NCI-H1436 treated with DMSO at 0.1 percent for 48 hours (cell line): Measurements from ENCODE around the gene ST7.
"Not testable (repeated sequence)": the region's sequence is repeated elsewhere in the genome, so short reads cannot be mapped to it uniquely, and the experiment has no call there.

Experiments used
- DNase-seq: peaks from one replicate; lab custom pipeline; 2025; lab: John Stamatoyannopoulos, UW

ST7 gene, protein sequence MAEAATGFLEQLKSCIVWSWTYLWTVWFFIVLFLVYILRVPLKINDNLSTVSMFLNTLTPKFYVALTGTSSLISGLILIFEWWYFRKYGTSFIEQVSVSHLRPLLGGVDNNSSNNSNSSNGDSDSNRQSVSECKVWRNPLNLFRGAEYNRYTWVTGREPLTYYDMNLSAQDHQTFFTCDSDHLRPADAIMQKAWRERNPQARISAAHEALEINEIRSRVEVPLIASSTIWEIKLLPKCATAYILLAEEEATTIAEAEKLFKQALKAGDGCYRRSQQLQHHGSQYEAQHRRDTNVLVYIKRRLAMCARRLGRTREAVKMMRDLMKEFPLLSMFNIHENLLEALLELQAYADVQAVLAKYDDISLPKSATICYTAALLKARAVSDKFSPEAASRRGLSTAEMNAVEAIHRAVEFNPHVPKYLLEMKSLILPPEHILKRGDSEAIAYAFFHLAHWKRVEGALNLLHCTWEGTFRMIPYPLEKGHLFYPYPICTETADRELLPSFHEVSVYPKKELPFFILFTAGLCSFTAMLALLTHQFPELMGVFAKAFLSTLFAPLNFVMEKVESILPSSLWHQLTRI

DNA sequence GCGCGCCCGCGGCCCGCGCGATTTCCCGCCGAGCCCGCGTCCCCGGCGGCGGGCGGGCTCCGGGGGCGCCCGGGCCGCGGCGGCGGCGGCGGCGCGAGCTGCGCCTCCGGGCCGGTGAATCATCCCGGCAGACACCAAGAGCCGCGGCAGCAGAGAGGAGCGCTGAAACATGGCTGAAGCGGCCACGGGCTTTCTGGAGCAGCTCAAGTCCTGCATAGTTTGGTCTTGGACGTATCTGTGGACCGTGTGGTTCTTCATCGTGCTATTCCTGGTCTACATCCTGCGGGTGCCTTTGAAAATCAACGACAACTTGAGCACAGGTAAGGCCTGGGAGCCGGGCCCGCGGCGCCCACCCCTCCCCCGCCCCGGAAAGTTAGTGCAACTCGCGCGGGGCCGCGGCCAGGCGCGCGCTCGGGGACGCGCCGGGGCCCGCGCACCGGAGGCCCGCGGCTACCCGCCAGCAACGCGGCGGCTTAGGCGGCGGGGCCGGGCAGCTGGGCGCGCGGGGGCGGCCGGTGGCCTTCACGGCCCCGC is at the start of gene ST7:
Gene ST7, plus strand, starts transcription at position 130 of the 534 bp plus-strand sequence. Its CDS starts 40 bp downstream, at position 170.
- DNase-seq, result no peak

GRCh38 chr7:116906391-116906790 is 46.9 kb upstream of the ST7 start:
- no peak for DNase-seq

DNA sequence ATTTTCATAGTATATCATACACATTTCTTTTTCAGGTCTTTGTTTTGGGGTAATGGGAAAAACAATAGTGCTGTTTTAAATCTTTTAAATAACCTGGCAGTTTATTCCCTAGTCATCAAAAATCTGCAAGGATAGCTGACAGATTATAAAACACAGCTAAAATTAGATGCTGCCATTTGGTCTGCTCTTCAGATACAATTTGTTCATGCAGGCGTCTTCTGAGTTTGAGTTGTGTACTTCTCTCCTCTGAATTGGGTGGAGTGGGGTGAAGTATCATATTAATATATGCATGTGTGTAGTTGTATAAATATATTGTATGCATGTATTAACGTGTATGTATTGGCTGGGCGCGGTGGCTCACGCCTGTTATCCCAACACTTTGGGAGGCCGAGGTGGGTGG is 42.9 kb upstream of the ST7 start:
- no peak for DNase-seq

DNA sequence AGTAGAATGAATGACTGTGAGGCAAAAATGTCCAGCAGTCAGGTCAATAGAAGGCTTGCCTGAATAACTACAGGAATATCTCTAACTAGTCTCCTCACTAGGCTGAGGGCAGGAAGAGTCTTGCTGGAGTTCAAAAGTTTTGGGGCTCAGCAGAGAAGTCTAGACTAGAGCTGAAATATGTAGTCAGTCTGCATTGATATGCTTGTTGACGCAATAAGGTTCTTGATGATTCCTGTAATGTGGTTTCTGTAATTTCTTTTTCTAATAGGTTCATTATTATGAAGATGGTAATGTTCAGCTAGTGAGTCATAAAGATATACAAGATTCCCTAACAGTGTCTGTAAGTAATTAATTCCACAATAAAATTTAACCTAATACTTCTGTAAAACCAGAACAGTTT is 41.5 kb upstream of the ST7 start:
- DNase-seq, result no peak

GRCh38 chr7:116912269-116912909 is 40.9 kb upstream of the ST7 start:
- no peak for DNase-seq

GRCh38 chr7:116918704-116919103 is 34.6 kb upstream of the ST7 start:
- DNase-seq, result no peak

GRCh38 chr7:116920359-116920758 is 32.9 kb upstream of the ST7 start:
- DNase-seq, result no peak

DNA sequence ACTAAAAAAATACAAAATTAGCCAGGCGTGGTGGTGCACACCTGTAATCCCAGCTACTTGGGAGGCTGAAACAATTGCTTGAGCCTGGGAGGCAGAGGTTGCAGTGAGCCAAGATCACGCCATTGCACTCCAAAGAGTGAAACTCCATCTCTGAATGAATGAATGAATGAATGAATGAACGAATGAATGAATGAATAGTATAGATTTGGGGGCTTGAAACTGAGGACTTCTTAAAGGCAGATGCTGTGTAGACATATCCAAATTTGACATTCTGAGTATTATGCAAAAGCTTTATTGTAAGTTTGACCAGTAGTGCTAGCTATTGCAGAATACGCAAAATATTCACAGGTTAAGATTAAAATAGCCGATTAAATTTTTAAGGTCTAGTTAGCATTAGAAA is 30.8 kb upstream of the ST7 start:
- no peak for DNase-seq

DNA sequence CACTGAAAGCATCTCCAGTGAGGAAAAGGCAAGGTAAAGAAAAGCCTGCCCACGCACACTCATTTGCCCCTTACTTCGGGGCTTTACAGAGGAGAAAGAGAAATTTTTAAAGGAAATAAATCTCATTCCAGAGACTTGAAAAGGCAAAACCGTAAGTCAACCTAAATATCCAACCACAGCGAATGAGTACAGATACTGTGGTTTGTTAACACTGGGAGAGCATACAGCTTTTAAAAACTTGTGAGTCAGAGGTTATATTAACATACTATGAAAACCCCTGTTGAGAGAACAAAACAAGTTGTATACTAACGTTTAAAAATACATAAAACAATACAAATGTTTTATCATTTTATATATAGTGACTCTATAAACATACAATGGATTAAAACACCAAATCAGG is 28.6 kb upstream of the ST7 start:
- DNase-seq, result no peak

DNA sequence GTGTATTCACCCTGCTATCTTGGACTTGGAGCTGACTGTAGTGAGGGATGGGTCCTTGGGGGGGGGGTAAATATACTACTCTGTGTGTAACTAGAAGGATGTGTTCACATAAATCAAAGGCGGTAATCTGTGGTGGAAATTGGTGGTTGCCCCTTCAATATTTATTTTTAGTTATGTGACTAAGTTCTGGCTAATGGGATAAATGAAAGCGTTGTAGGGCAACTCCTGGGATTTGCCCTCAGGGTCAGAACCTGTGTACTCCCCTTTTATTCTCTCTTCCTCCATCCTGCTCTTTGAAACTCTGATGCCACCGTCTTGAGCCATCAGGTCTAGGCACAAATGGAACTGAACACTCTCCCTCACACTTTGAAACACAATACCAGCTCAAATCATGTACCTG is 24.3 kb upstream of the ST7 start:
- no peak for DNase-seq

DNA sequence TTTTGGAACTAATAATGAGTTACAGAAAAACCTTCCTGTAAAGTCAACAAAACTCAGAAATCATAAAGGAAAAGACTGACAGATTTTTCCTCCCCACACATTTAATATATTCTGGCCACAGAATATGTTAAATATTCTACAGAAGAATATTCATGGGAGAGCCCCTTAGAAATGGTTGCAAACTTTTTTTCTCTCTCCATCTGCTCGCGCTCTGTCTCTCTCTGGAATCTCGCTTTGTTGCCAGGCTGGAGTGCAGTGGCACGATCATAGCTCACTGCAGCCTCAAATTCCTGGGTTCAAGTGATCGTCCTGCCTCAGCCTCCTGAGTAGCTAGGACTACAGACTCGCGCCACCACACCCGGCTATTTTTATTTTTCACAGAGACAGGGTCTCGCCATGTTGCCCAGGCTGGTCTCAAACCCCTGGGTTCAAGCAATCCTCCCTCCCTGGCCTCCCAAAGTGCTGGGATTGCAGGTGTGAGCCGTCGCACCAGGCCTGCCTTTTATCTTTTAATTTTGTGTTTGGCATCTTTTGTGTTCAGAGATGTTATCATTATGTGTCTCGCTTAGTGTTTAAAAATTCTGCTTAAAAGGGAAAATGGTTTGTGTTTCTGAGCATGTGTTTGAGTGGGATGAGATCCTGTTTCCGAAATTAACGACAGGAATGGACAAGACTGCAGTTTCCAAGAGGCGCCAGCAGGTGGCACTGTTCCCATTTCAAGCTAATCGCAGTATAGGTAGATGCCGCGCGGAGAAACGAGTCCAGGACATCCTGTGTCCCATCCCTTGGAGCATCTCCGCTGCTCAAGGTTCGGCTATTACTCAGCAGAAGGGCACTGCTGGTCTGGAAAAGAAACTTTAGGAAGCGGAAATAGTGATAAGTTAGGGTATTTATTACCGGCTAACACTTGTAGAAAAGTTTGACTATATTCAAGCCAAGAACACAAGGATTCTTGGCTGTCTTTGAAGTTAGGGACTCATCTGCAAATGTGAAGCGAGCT is 23.1 kb upstream of the ST7 start:
- DNase-seq, result peak; percentile 40

- no peak for DNase-seq
Measured at GRCh38 chr7:116932566-116932965, 20.7 kb upstream of the ST7 start.

- DNase-seq, result no peak
Measured at GRCh38 chr7:116933465-116933864, 19.8 kb upstream of the ST7 start.

DNA sequence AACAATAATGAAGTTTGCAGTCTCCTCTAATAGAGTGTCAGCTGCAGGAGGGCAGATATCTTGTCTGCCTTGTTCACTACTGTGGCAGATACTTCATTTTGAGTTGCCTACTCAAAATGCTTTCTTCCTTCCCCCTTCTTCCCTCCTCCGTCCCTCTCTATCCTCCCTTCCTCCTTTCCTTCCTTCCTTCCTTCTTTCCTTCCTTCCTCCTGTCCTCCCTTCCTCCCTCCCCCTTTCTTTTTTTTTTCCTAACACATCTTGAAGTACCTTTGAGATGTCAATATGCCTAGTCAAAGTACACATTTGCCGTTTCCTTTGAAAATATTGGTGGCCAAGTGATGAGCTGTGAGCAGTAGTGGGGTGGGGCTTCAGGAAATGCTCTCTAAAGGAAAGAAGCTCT is 18.7 kb upstream of the ST7 start:
- DNase-seq, result no peak

DNA sequence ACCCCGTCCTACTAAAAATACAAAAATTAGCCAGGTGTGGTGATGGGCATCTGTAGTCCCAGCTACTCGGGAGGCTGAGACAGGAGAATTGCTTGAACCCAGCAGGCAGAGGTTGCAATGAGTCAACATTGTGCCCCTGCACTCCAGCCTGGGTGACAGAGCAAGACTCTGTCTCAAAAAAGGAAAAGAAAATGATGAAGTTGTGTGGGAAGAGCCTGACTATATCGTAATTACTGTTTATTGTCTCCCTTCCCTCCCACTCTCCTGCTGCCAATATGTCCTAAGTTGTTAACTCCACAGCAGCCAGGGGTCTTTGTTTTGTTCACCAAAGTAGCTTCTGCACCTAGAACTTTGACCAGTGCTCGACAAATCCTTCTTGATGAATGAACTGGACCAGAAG is 16.5 kb upstream of the ST7 start:
- DNase-seq, result not testable (repeated sequence)

DNA sequence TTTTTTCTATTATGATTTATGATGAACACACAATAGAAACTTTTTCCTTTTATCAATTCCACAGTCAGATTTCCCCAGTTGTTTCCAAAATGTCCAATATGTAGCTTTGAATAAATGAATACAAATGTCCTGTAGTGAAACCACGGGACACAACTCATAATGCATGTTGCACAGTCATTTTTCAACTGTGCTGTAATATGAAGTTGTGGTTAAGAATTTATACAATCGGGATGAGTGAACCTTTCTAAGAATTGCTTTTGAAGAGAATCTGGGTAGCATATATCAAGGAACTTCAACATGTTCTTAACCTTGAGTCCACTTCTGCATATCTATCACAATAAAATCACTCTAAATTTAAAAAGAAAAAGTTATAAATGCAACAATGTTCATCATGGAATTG is 14.6 kb upstream of the ST7 start:
- DNase-seq, result no peak

GRCh38 chr7:116940689-116941370 is 12.5 kb upstream of the ST7 start:
- no peak for DNase-seq

DNA sequence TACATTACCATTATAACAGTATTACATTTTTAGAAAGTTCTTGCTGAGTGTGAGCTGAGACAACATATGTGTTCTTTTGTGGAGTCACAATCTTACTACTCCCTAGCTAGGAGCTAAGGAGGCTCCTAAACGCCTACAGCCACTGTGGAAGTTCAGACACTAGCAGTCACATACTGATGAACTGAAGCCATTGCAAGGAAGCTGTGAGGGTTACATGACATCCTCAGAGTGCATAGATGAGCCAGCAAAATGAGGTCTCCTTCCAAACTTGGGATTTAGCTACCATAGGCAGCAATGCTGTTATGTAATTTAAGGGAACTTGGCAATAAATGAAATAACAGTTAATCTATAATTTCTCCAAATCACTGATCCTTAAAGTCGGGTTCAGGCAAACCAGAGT is 10.8 kb upstream of the ST7 start:
- DNase-seq, result no peak

DNA sequence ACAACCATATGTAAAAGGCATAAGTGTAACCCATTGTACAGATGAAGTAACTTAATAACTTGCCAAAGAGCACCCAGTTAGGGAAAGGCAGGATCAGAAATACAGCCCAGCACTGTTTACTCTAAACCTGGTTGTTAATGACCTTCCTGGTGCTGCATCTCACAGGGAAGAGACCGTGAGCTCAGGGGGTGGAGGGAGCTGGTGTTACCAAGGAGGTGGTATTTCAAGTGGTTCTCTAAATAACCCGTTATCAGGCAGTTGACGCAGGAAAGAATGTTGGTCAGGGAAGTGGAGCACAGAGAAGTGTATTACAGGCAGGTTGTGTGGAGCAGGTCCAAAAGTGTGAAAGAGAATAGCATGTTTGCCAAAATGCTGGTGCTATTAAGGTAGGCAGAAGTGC is 4.4 kb upstream of the ST7 start:
- DNase-seq, result no peak

GRCh38 chr7:116949941-116950801 is 3.1 kb upstream of the ST7 start:
- no peak for DNase-seq
